CD14-positive monocyte (primary cell): ENCODE results near the gene PRR4. TPM values are rescaled to one million over a fixed set of nuclear protein-coding genes. Genes with fewer than 3 reads are reported as not detected.

Source experiments
- DNase-seq, 3 donors: peaks; one replicate each; pipeline ENCODE4 v3.0.0-alpha.2; 2011 to 2022
- H2AFZ ChIP-seq: 2 replicates; pipeline ENCODE4 v1.6.0; 2012; ENCODE audit warnings: mild to moderate bottlenecking, low read depth, low read length, inconsistent platforms; ENCODE audit not compliant: insufficient read depth, poor library complexity, severe bottlenecking
- H3K27ac ChIP-seq, 2 donors: 1 replicate in 1 of 2; 2 replicates in 1 of 2; pipeline ENCODE4 v1.5.1; 2012 to 2013; ENCODE audit warnings: low read length in 2 of 2, control low read depth in 1 of 2, inconsistent platforms in 1 of 2, low read depth in 1 of 2, mild to moderate bottlenecking in 1 of 2
- H3K27me3 ChIP-seq, 2 donors: one replicate each; pipeline versions ENCODE4 v1.6.0 to v1.6.1; 2011 to 2013; ENCODE audit warnings: low read length in 2 of 2; ENCODE audit not compliant: control insufficient read depth in 2 of 2, insufficient read depth in 2 of 2
- H3K36me3 ChIP-seq, 2 donors: replicated peaks in 1 of 2; 1 replicate in 1 of 2; 2 replicates in 1 of 2; pipeline versions ENCODE4 v1.5.1 to v1.6.1; 2012 to 2013; ENCODE audit warnings: low read length in 2 of 2, control low read depth in 1 of 2, inconsistent platforms in 1 of 2, mild to moderate bottlenecking in 1 of 2; ENCODE audit not compliant: insufficient read depth in 2 of 2, control insufficient read depth in 1 of 2
- H3K4me1 ChIP-seq, 2 donors: 1 replicate in 1 of 2; 2 replicates in 1 of 2; pipeline versions ENCODE4 v1.5.1 to v1.6.1; 2012 to 2013; ENCODE audit warnings: low read length in 2 of 2, control low read depth in 1 of 2, inconsistent platforms in 1 of 2, mild to moderate bottlenecking in 1 of 2, moderate library complexity in 1 of 2; ENCODE audit not compliant: insufficient read depth in 2 of 2, control insufficient read depth in 1 of 2
- H3K4me2 ChIP-seq: replicated peaks from 2 replicates; pipeline ENCODE3; 2012; ENCODE audit warnings: low read length, moderate library complexity, mild to moderate bottlenecking; ENCODE audit not compliant: poor library complexity, severe bottlenecking; ENCODE audit errors: extremely low read depth
- H3K4me3 ChIP-seq, 3 experiments: fragments of 200-600 bp in 1 of 3; sonication (generic) in 1 of 3; replicated peaks in 1 of 3; 1 replicate in 2 of 3; 2 replicates in 1 of 3; pipeline ENCODE4 v1.5.1; 2011 to 2013; ENCODE audit warnings: low read length in 3 of 3, mild to moderate bottlenecking in 3 of 3, control low read depth in 2 of 3, low read depth in 2 of 3, inconsistent platforms in 1 of 3, moderate library complexity in 1 of 3
- H3K79me2 ChIP-seq: 2 replicates; pipeline ENCODE4 v1.6.0; 2012; ENCODE audit warnings: mild to moderate bottlenecking, control low read depth, inconsistent platforms, low read length, moderate library complexity; ENCODE audit not compliant: insufficient read depth
- H3K9ac ChIP-seq: 2 replicates; pipeline ENCODE4 v1.6.0; 2017; ENCODE audit warnings: low read length, mild to moderate bottlenecking; ENCODE audit not compliant: insufficient read depth, poor library complexity, severe bottlenecking
- H3K9me3 ChIP-seq, 2 donors: replicated peaks in 1 of 2; 1 replicate in 1 of 2; 2 replicates in 1 of 2; pipeline versions ENCODE4 v1.5.1 to v1.6.1; 2012 to 2013; ENCODE audit warnings: low read length in 2 of 2, control low read depth in 1 of 2; ENCODE audit not compliant: control insufficient read depth in 1 of 2, insufficient read depth in 1 of 2
- H4K20me1 ChIP-seq: 2 replicates; pipeline ENCODE4 v1.6.0; 2012; ENCODE audit warnings: mild to moderate bottlenecking, low read length, control low read depth, moderate library complexity; ENCODE audit not compliant: insufficient read depth
- H3K27ac Mint-ChIP-seq, 7 donors: one replicate each; pipeline ENCODE4 v1.8.0; 2020; ENCODE audit warnings: mild to moderate bottlenecking in 7 of 7, mixed read lengths in 7 of 7, moderate library complexity in 6 of 7, inconsistent platforms in 2 of 7
- H3K27me3 Mint-ChIP-seq, 3 donors: one replicate each; pipeline ENCODE4 v1.8.0; 2021 to 2022; ENCODE audit warnings: low read depth in 3 of 3, mild to moderate bottlenecking in 3 of 3, mixed read lengths in 3 of 3, moderate library complexity in 3 of 3, inconsistent platforms in 1 of 3
- H3K36me3 Mint-ChIP-seq, 2 donors: one replicate each; pipeline ENCODE4 v1.8.0; 2020; ENCODE audit warnings: mixed read lengths in 2 of 2, inconsistent platforms in 1 of 2, mild to moderate bottlenecking in 1 of 2
- H3K4me1 Mint-ChIP-seq: one replicate; pipeline ENCODE4 v1.8.0; 2020; ENCODE audit warnings: mild to moderate bottlenecking, mixed read lengths
- H3K4me3 Mint-ChIP-seq, 2 donors: one replicate each; pipeline ENCODE4 v1.8.0; 2020; ENCODE audit warnings: mild to moderate bottlenecking in 2 of 2, mixed read lengths in 2 of 2, moderate library complexity in 1 of 2
- H3K9me3 Mint-ChIP-seq, 7 donors: one replicate each; pipeline ENCODE4 v1.8.0; 2020 to 2022; ENCODE audit warnings: mixed read lengths in 7 of 7, mild to moderate bottlenecking in 6 of 7, moderate library complexity in 6 of 7, inconsistent platforms in 2 of 7
- WGBS: methylation state at CpG from one replicate; pipeline ENCODE4 v1.1.5; 2013; ENCODE audit warnings: missing lambda C conversion rate; ENCODE audit not compliant: insufficient coverage; 5-methylcytosine and 5-hydroxymethylcytosine counted together
- intact Hi-C, 2 donors: fragments of 100-400 bp; cut with micrococcal nuclease; formaldehyde crosslinking; loops; one replicate each; pipeline versions ENCODE4 v1.15.0 to v1.15.1; 2023
- polyA plus RNA-seq, 3 donors: library from polyadenylated mRNA; depleted of rRNA in 1 of 3; unstranded in 2 of 3; stranded (reverse) in 1 of 3; fragments of 300-500 nt in 2 of 3; fragments of >200 nt in 1 of 3; fragmentation: Illumina TruSeq in 2 of 3; gene quantifications; 1 replicate in 2 of 3; 2 replicates in 1 of 3; pipeline ENCODE4 v1.2.3, GENCODE V29; 2012 to 2021
- TF ChIP-seq, protein P1 (sequence below): fragments of 200-600 bp; IDR thresholded peaks from one replicate; pipeline ENCODE4 v1.8.0; 2022; ENCODE audit warnings: antibody characterized with exemption, mild to moderate bottlenecking

PRR4 gene
- polyA plus RNA-seq, 3 donors = 1.0 TPM; not detected in 2

DNA sequence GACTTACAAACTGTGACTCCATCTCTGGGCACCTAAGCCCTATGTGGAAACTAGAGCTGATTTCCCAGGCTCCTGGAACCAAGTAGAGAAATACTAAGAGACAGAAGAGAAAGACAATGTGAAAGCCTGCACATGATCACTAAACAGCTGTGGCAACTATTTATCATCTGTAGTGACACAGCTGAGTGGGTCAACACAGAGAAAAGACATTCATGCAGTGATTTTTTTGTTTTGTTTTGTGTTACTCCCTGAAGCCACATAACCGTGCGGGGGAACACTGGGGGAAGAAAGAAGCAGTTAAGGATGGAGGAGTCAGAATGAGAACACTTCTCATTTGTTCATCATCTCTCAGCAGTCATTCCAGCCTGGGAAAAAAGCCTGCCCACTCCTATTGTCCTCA is 1.5 kb downstream of the PRR4 start:
- Mint-ChIP-seq H3K4me1 (no peaks in the 10 kb centered on the region), H3K9me3 (peaks cover 0 to 7% (median 2%) of the 10 kb centered on the region in 7 donors), H3K4me3 (no peak overlapping the region), H3K36me3 (peaks cover 12 to 13% of the 10 kb centered on the region in 2 donors), H3K27me3 (no peaks in the 10 kb centered on the region), H3K27ac (no peak overlapping the region)
- Histone ChIP-seq H3K9ac (no peak overlapping the region), H3K27ac (no peak overlapping the region), H4K20me1 (no peaks in the 10 kb centered on the region), H2AFZ (no peak overlapping the region), H3K27me3 (no peaks in the 10 kb centered on the region), H3K36me3 (no peaks in the 10 kb centered on the region), H3K4me2 (no peak overlapping the region), H3K4me1 (no peaks in the 10 kb centered on the region), H3K79me2 (no peaks in the 10 kb centered on the region), H3K9me3 (no peaks in the 10 kb centered on the region), H3K4me3 (no peak overlapping the region)
- DNase-seq = no peak
- intact Hi-C loops = no loop called here
- WGBS = no CpG with 5 or more reads among the region's 2 CpGs
- TF ChIP-seq, protein P1, sequence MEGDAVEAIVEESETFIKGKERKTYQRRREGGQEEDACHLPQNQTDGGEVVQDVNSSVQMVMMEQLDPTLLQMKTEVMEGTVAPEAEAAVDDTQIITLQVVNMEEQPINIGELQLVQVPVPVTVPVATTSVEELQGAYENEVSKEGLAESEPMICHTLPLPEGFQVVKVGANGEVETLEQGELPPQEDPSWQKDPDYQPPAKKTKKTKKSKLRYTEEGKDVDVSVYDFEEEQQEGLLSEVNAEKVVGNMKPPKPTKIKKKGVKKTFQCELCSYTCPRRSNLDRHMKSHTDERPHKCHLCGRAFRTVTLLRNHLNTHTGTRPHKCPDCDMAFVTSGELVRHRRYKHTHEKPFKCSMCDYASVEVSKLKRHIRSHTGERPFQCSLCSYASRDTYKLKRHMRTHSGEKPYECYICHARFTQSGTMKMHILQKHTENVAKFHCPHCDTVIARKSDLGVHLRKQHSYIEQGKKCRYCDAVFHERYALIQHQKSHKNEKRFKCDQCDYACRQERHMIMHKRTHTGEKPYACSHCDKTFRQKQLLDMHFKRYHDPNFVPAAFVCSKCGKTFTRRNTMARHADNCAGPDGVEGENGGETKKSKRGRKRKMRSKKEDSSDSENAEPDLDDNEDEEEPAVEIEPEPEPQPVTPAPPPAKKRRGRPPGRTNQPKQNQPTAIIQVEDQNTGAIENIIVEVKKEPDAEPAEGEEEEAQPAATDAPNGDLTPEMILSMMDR = no peak

DNA sequence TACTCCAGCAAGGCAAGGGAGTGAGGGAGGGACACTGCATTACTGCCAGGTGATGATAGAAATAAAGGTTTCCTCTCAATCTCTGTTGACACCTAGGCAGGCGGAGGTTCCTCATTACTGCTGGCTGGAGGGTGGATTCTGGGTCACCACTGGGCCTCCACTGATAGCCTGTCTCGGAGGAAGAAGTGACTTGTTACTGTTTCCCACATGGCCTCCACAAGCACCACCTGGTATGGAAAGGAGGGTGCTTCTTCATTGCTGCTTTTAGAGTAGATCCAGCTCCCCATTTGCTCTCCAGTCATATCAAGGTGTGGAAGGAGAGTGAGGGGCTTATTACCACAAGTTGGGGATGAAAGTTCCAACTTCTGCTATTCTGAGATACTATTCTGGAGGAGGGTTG is 6.4 kb downstream of the PRR4 start:
- Histone ChIP-seq H3K36me3 (no peaks in the 10 kb centered on the region), H3K4me3 (no peak overlapping the region), H3K9ac (no peak overlapping the region), H3K27ac (no peak overlapping the region), H4K20me1 (no peaks in the 10 kb centered on the region), H3K27me3 (no peaks in the 10 kb centered on the region), H3K79me2 (no peaks in the 10 kb centered on the region), H2AFZ (no peak overlapping the region), H3K4me2 (no peak overlapping the region), H3K9me3 (no peaks in the 10 kb centered on the region), H3K4me1 (no peaks in the 10 kb centered on the region)
- H3K4me3 Mint-ChIP-seq = no peak overlapping the region
- H3K4me1 Mint-ChIP-seq = no peaks in the 10 kb centered on the region
- intact Hi-C loops = no loop called here
- TF ChIP-seq, protein P1 = no peak
- H3K36me3 Mint-ChIP-seq = peaks cover 5 to 13% of the 10 kb centered on the region in 2 donors
- WGBS = 100% methylated on average over 1 of the region's 2 CpGs
- no peak overlapping the region for H3K27ac Mint-ChIP-seq
- no peaks in the 10 kb centered on the region for H3K27me3 Mint-ChIP-seq
- DNase-seq = no peak
- peaks cover 0 to 6% (median 2%) of the 10 kb centered on the region in 7 donors for H3K9me3 Mint-ChIP-seq
